Stimulated activated CD8-positive, alpha-beta memory T cell treated with anti-CD3 and anti-CD28 coated beads, Interleukin-15, amount 100 ng/mL, for 24 hours (primary cell): ENCODE measurements around the gene RGL1.

Experiments used
- DNase-seq: peaks from one replicate; pipeline ENCODE4 v3.0.0-alpha.2; 2020; ENCODE audit warnings: low read depth

The RGL1 gene

DNA sequence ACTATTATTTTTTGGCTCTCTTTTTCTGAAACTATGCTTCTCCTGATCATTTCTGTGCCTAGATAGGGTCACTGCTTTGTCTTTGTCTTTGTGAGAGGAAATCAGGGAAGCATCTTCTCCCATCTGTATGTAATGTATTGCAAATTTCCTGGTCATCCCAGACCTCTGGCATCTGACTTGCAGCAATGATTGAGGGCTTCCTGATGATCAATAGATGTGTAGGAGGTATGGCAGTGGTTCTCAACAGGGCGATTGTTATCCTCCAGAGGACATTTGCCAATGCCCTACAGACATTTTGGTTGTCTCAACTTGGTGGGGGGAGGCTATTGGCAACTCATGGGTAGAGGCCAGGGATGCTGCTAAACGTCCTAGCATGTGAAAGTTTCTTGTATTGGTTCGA lies 64.7 kb downstream of the RGL1 start:
- DNase-seq = no peak

- no peak for DNase-seq
These were observed 65.6 kb downstream of the RGL1 start for GRCh38 chr1:183870351-183871077.

DNA sequence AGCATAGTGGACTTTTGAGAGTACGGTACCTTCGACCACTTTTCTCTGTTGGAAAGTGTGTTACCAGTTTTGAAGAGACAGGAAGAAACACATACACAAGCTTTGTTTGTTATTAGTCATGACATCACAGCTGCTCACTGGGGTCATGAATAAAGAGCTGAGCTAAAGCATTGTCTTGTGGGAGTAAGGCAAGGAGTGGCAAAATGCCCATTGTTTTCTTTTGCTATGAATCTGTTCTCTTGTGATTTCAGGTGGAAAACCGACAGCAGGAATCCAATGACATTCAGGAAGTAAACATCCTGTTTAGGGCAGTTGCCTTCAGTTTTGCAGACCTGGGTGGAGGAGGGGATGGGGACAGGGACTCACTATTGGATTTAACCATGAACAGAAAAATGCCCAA lies 66.2 kb downstream of the RGL1 start:
- no peak for DNase-seq

DNA sequence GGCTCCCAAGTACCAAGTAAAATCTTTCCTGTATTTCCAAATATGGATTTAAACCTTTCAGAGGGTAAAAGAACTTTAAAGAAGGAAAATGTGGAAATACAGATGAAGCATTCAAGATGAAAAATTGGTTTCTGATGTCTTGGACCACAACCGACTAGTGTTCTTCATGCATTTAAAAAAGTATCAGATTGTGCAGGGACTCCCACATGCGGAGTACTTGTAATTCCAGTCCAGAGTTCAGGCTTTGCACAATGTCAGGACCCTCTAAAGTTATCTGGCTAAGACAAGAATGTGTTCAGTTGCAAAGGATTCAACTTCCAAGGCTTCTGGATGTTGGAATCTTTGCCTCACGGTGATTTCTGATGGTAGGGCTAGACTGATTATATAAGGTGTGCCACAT lies 66.7 kb downstream of the RGL1 start:
- no peak for DNase-seq

DNA sequence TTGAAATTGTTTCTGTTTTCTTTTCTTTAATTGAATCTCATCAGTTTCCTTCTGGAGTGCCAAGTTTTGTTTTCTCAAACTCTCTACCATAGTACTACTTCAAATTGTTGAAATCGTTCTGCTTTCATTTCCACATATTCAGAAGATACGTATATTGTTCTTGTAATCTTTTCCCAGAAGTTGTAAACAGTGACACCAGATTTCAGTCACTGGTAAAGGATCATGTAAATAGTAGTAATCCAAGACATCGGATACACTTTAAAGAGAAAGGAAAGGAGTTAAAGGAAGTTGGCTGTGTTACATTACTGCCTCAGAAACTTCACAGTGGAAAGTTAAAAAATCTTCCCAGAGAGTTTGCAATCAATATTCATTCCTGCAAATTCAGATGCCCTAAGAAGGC lies 67.5 kb downstream of the RGL1 start:
- DNase-seq = no peak

GRCh38 chr1:183873642-183874041 lies 68.7 kb downstream of the RGL1 start:
- DNase-seq = no peak

DNA sequence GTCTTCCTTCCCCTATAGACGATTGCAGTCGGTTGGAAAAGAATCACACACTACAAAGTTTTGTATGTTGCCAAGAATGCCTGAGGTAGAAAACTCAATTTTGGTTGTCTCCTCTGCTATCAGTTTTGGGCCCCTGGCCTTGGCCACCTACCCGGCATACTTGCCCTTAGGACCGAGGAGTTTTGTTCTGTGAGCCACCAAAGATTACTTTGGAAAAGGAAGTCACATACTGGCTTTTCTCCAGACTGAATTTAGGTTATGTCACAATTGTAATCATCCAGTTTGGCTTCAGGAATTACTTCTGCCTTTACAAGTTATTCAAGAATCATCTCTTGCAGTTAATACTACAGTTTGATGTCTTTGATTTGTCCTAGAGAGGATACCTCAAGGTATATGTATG lies 71.4 kb downstream of the RGL1 start:
- DNase-seq = no peak

DNA sequence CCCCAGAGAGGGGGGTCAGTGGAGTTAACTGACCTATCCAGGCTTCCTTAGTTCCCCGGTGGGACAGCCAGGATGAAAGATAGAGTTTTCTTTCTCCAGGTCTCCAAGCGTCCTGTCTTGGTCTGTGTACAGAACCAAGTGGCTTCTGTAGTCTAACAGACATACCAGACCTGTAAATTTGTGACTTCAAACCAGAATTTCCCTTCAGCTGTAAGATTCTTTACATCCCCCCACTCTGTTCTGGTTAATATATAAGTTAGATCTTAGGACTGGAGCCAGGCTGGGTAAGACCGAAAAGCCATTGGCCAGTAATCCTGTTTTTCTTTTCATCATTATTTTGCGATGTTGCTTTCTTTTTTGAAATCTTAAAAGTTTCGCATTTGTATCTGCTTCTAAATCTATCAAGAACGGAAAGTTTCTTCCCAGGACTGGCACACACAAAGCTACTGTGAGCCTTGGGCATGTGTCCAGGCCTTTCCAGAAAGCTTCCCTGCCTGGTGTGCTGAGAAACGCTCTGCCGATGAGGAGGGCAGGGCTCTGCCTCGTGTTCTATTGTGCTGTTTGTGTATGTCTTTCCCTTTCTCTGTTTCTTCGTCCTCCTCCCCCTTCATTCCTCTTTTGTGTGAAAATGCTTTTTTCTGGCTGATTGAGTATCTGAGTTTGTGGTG lies 72.3 kb downstream of the RGL1 start:
- DNase-seq = no peak

GRCh38 chr1:183879494-183879893 lies 74.6 kb downstream of the RGL1 start:
- DNase-seq = no peak

GRCh38 chr1:183879966-183880365 lies 75.0 kb downstream of the RGL1 start:
- no peak for DNase-seq

- no peak for DNase-seq
These were observed 75.8 kb downstream of the RGL1 start for GRCh38 chr1:183880531-183881243.

- no peak for DNase-seq
These were observed 76.6 kb downstream of the RGL1 start for GRCh38 chr1:183881387-183882131.

GRCh38 chr1:183882335-183883167 lies 77.6 kb downstream of the RGL1 start:
- no peak for DNase-seq

- DNase-seq = no peak
These were observed 78.7 kb downstream of the RGL1 start for GRCh38 chr1:183883623-183884022.

DNA sequence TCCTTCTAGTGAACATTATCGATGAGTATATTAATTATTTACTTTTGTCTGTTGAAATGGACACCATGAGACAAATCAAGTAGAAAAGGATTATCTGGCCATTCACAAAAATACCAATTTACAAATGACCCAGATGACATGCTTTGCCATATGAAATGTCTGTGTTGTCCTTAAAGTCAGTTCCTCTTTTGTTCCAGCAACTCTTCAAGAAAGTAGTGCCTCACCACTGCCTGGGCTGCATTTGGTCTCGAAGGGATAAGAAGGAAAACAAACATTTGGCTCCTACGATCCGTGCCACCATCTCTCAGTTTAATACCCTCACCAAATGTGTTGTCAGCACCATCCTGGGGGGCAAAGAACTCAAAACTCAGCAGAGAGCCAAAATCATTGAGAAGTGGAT lies 79.6 kb downstream of the RGL1 start:
- no peak for DNase-seq

GRCh38 chr1:183885142-183885735 lies 80.3 kb downstream of the RGL1 start:
- DNase-seq = no peak

DNA sequence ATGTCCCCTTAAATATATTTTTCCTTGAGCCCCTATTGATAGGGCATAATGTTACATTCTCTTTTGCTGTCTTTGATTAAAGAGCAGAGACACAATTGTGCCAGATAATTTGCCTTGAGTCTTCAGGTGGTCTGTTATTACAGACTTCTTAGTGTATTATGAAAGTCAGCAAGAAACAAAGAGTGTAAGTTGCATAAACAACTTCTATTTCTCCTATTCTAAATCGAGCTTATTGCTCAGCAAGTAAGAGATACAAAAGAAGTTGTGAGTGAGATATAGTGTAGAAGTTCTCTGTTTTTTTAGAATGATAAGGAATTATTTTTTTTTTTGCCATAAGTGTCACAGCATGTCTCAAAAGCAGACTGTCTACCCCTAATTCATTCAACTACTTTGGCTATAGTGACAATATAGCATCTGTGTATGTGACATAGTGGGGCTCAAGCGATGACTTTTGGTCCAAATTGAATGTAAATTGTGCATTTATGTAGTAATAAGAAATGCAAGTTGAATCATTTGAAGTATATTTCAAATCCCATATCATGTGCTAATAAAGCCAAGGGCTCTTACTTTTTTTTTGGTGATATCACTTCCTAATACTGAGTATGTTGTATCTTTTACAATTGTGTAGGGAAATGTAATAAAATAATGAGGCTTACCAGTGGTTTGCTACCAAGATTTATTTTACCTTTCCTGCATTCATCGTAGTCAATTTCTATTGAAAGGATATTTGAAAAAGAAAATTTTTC lies 81.3 kb downstream of the RGL1 start:
- no peak for DNase-seq

DNA sequence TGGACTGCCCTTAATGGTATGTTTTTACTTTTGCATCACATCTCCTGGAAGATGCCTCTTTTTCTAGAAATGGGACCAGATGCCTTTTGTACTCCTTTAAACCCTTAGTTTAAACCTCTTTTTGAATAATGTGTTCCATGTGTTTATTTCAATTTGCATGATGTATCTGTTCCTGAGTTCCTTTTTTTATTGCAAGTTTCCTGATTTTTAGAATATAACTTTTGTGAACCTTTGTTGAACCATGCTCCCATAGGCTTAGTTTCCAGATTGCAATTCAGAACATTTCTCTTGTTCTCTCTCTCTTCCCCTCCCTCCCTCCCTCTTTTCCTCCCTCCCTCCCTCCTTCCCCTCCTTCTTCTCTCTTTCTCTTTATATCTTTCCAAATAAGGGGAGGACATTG lies 81.9 kb downstream of the RGL1 start:
- DNase-seq = no peak

DNA sequence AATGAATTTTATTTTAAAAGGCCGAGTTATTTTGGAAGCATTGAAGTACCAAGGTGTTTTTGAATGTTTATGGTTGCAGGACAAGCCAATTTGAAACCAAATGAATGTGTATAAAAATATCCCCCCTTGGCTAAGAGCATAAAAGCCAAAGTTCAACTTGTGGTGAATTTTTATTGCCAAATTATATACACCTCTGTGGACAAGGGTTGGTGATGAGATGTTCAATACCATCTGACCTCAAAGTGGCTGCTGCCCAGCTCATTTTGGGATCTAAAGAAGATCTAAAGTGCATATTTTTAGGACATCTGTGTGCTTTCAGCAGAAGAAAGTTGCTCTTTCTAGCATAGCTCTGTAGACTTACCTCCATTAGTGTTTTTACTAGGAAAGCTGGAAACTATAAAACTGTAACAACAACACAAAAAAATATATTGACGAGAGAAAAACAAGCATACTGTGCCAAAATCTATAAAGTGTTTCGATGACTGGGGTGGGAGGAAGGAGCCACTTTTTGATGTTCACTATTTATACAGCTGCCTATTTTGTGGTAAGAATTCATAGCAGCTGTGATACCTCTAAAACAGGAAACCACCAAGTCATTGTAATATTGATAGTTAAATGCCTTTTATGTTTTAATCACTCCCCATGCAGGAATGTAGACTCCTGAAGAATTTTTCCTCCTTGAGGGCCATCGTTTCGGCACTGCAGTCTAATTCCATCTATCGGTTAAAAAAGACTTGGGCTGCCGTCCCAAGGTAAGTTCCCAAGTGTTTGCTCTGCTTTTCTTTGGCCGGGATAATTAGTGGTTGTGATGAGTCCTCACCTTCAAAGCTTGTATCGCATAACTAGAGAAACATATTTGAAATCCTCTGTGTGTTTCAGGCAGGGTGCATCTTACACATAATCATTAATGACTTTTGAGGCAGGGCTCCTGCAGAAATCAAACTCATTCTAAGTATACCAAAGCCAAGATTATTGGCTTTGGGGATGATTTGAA lies 83.2 kb downstream of the RGL1 start:
- no peak for DNase-seq
